ENCODE measurements around the gene PEF1.

Gene PEF1

GRCh38 chr1:31655104-31655503 is 10.4 kb upstream of the PEF1 start:
- DNase-seq (ENCODE audit: extremely low read depth, low read depth) = no peak

GRCh38 chr1:31654474-31654776 is 9.7 kb upstream of the PEF1 start:
- TF ChIP-seq CTCF (IDR thresholded peaks at IDR 0.05; ENCODE audit: low read depth, low read length) = no peak
- DNase-seq (ENCODE audit: extremely low read depth, low read depth) = no peak

More at GRCh38 chr1:31655104-31655503, 10.4 kb upstream of the PEF1 start:
- TF ChIP-seq CTCF (IDR thresholded peaks at IDR 0.05; ENCODE audit: low read depth, low read length) = no peak

GRCh38 chr1:31653717-31654473 is 9.2 kb upstream of the PEF1 start:
- DNase-seq (ENCODE audit: extremely low read depth, low read depth) = no peak
- no peak for TF ChIP-seq CTCF (IDR thresholded peaks at IDR 0.05; ENCODE audit: low read depth, low read length)

- no peak for TF ChIP-seq CTCF (IDR thresholded peaks at IDR 0.05; ENCODE audit: low read depth, low read length)
- no peak for DNase-seq (ENCODE audit: extremely low read depth, low read depth)
These were observed 8.3 kb upstream of the PEF1 start for GRCh38 chr1:31652891-31653499.

GRCh38 chr1:31651766-31652165 is 7.1 kb upstream of the PEF1 start:
- TF ChIP-seq CTCF (IDR thresholded peaks at IDR 0.05; ENCODE audit: low read depth, low read length) = no peak
- DNase-seq (ENCODE audit: extremely low read depth, low read depth) = no peak

- no peak for TF ChIP-seq CTCF (IDR thresholded peaks at IDR 0.05; ENCODE audit: low read depth, low read length)
- no peak for DNase-seq (ENCODE audit: extremely low read depth, low read depth)
These were observed 6.4 kb upstream of the PEF1 start for GRCh38 chr1:31651089-31651420.

- no peak for DNase-seq (ENCODE audit: extremely low read depth, low read depth)
- no peak for TF ChIP-seq CTCF (IDR thresholded peaks at IDR 0.05; ENCODE audit: low read depth, low read length)
These were observed 5.7 kb upstream of the PEF1 start for GRCh38 chr1:31650161-31651088.
